ENCODE results near the gene AREG. TPM values are rescaled to one million over a fixed set of nuclear protein-coding genes. Genes with fewer than 3 reads are reported as not detected.

The AREG gene
- total RNA-seq, 1 donor: 0.36 TPM

DNA sequence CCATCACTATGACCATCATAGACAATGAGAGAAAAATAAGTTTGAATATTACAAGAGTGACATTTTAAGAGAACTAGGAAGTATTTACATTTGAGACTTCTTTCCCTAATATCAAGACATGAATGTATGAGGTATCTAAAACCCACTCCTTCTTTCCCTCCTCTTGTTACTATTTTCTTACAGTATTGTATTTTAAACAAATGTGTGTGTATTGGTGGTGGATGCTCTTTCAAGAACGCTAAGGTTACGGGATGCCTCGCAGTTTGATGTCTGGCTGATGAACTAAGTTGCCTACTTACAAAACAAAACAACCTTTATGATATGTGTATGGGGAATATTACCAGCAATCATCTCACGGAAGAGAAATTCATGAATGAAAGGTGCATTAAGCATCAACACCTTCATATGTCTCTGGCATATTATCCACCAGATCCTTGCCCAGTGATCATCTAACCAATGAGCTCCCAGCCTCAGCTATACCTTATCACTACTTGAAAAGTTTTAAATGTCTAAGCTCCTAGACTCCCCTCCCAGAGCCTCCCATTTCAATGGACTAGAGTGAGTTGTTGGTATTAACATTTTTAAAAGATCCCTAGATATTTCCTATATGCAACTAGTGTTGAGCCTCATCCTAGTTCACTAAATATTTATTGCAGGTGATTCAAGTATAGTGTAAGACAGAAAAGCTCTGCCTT lies 10.6 kb downstream of the AREG start:
- H3K4me3 ChIP-seq (ENCODE audit: insufficient read depth, low read length): no peak overlapping the region
- no peaks in the 10 kb centered on the region for H3K27me3 ChIP-seq (ENCODE audit: insufficient read depth, low read length)
- peaks cover 11% of the 10 kb centered on the region for H3K4me1 ChIP-seq (ENCODE audit: insufficient read depth, low read length)
- TF ChIP-seq, protein P1, sequence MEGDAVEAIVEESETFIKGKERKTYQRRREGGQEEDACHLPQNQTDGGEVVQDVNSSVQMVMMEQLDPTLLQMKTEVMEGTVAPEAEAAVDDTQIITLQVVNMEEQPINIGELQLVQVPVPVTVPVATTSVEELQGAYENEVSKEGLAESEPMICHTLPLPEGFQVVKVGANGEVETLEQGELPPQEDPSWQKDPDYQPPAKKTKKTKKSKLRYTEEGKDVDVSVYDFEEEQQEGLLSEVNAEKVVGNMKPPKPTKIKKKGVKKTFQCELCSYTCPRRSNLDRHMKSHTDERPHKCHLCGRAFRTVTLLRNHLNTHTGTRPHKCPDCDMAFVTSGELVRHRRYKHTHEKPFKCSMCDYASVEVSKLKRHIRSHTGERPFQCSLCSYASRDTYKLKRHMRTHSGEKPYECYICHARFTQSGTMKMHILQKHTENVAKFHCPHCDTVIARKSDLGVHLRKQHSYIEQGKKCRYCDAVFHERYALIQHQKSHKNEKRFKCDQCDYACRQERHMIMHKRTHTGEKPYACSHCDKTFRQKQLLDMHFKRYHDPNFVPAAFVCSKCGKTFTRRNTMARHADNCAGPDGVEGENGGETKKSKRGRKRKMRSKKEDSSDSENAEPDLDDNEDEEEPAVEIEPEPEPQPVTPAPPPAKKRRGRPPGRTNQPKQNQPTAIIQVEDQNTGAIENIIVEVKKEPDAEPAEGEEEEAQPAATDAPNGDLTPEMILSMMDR (IDR thresholded peaks at IDR 0.05; ENCODE audit: extremely low read depth, low read depth, low read length): no peak
- no peak overlapping the region for H3K27ac ChIP-seq (ENCODE audit: low read depth, low read length)
- no peaks in the 10 kb centered on the region for H3K79me2 ChIP-seq (ENCODE audit: insufficient read depth, low read length)
- no peak for DNase-seq (ENCODE audit: insufficient read length, low spot score, missing footprints)
- no peaks in the 10 kb centered on the region for H4K20me1 ChIP-seq (ENCODE audit: insufficient read depth, low read length)
- no peak overlapping the region for H3K4me2 ChIP-seq (ENCODE audit: insufficient read depth, low read length)
- H2AFZ ChIP-seq (ENCODE audit: low read length): no peak overlapping the region
- no peaks in the 10 kb centered on the region for H3K36me3 ChIP-seq (ENCODE audit: insufficient read depth, low read length)
- H3K9me3 ChIP-seq (ENCODE audit: low read depth, low read length): no peaks in the 10 kb centered on the region

DNA sequence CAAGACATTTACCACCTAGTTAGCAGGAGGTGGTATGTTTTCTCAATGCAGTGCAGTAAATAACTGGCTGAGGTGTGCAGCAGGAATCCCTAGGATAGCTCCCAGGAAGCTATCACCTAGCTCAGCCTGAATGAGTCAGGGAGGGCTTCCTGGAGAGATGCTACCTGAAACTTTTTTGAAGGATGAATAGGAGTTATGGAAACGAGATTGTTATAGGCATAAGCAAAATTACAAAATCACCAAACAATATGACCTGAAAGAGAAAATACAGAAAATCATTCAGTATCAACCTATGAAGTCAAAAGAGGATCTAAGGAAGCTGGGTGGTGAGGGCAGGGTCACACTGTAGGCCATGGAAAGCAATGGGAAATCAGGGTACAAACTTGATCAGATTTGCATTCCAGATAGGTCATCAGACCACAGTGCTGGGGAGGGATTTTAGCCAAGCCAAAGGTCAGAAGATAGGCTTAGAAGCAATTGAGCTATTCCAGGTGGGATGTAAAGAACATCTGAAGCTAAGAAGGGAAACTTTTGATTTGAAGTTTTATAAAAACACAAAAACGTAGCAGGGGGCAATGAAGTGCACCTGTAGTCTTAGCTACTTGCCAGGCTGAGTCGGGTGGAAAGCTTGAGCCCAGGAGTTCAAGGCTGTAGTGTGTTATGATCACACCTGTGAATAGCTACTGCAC lies 11.3 kb downstream of the AREG start:
- DNase-seq (ENCODE audit: insufficient read length, low spot score, missing footprints): no peak
- Histone ChIP-seq H2AFZ (ENCODE audit: low read length) (no peak overlapping the region), H3K9me3 (ENCODE audit: low read depth, low read length) (no peaks in the 10 kb centered on the region), H3K27ac (ENCODE audit: low read depth, low read length) (no peak overlapping the region), H3K36me3 (ENCODE audit: insufficient read depth, low read length) (no peaks in the 10 kb centered on the region), H3K79me2 (ENCODE audit: insufficient read depth, low read length) (no peaks in the 10 kb centered on the region), H3K4me1 (ENCODE audit: insufficient read depth, low read length) (peaks cover 5% of the 10 kb centered on the region), H3K27me3 (ENCODE audit: insufficient read depth, low read length) (no peaks in the 10 kb centered on the region), H4K20me1 (ENCODE audit: insufficient read depth, low read length) (no peaks in the 10 kb centered on the region), H3K4me2 (ENCODE audit: insufficient read depth, low read length) (no peak overlapping the region), H3K4me3 (ENCODE audit: insufficient read depth, low read length) (no peak overlapping the region)
- TF ChIP-seq, protein P1 (IDR thresholded peaks at IDR 0.05; ENCODE audit: extremely low read depth, low read depth, low read length): no peak

DNA sequence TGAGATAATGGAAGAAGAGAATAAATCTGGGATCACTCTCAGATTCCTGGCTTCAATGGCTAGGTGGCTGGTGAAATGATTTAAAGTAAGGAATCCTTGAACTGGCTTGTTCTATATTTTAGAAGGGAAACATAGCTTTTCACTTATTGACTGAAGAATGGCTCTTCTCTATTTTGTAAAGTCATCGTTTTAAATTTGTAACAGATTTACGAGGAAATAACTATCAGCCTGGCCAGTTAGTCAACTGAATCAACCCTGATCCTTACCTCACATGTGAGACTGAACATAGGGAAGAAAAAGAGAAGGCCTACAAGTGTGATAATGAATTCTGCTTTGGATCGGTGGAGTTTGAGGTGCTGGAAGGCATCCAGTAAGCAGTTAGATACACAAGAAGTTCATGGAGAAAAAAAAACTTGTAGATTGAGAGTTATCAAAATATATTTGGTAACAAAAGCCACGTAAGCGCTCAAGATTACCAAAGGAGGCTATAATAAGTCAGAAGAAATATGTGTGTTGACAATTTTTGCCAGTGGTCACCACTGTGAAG lies 12.0 kb downstream of the AREG start:
- Histone ChIP-seq H4K20me1 (ENCODE audit: insufficient read depth, low read length) (no peaks in the 10 kb centered on the region), H3K4me2 (ENCODE audit: insufficient read depth, low read length) (no peak overlapping the region), H2AFZ (ENCODE audit: low read length) (no peak overlapping the region), H3K27me3 (ENCODE audit: insufficient read depth, low read length) (no peaks in the 10 kb centered on the region), H3K79me2 (ENCODE audit: insufficient read depth, low read length) (no peaks in the 10 kb centered on the region), H3K36me3 (ENCODE audit: insufficient read depth, low read length) (no peaks in the 10 kb centered on the region), H3K27ac (ENCODE audit: low read depth, low read length) (no peak overlapping the region), H3K4me1 (ENCODE audit: insufficient read depth, low read length) (no peaks in the 10 kb centered on the region), H3K9me3 (ENCODE audit: low read depth, low read length) (no peaks in the 10 kb centered on the region), H3K4me3 (ENCODE audit: insufficient read depth, low read length) (no peak overlapping the region)
- TF ChIP-seq, protein P1 (IDR thresholded peaks at IDR 0.05; ENCODE audit: extremely low read depth, low read depth, low read length): no peak
- no peak for DNase-seq (ENCODE audit: insufficient read length, low spot score, missing footprints)

DNA sequence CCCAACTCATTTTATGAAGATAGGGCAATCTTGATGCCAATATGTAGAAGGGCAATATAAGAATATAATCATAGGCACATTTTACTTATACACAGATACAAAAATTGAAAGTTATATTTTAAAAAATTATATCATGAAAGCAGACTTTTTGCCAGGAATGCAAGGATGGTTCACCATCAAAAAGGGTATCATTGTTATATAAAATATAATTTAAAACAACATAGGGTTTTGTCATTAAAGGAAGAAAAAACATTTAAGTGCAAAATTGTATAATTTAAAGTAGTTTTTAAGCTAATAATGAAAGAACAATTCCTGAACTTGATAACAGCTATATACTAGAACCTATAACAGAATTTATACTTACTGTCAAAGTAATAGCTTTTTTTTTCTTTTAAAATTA lies 15.9 kb downstream of the AREG start:
- no peaks in the 10 kb centered on the region for H3K36me3 ChIP-seq (ENCODE audit: insufficient read depth, low read length)
- H2AFZ ChIP-seq (ENCODE audit: low read length): no peak overlapping the region
- no peaks in the 10 kb centered on the region for H3K9me3 ChIP-seq (ENCODE audit: low read depth, low read length)
- H3K27me3 ChIP-seq (ENCODE audit: insufficient read depth, low read length): no peaks in the 10 kb centered on the region
- H3K79me2 ChIP-seq (ENCODE audit: insufficient read depth, low read length): no peaks in the 10 kb centered on the region
- H3K27ac ChIP-seq (ENCODE audit: low read depth, low read length): no peak overlapping the region
- TF ChIP-seq, protein P1 (IDR thresholded peaks at IDR 0.05; ENCODE audit: extremely low read depth, low read depth, low read length): no peak
- H3K4me1 ChIP-seq (ENCODE audit: insufficient read depth, low read length): no peaks in the 10 kb centered on the region
- no peak overlapping the region for H3K4me3 ChIP-seq (ENCODE audit: insufficient read depth, low read length)
- DNase-seq (ENCODE audit: insufficient read length, low spot score, missing footprints): no peak
- no peaks in the 10 kb centered on the region for H4K20me1 ChIP-seq (ENCODE audit: insufficient read depth, low read length)
- H3K4me2 ChIP-seq (ENCODE audit: insufficient read depth, low read length): no peak overlapping the region
